OCI-LY7 (cell line): ENCODE data around the gene VWF. TPM values are rescaled to one million over a fixed set of nuclear protein-coding genes. Genes with fewer than 3 reads are reported as not detected.

ENCODE experiments used
- BruUV-seq: library from RNA; stranded (reverse); fragments of 400-500 nt; replicated peaks from 2 replicates; lab custom pipeline; 2021; lab: Mats Ljungman, UMichigan
- CTCF ChIA-PET: fragments of 300-600 bp; sonication (Branson Sonifier 250); formaldehyde crosslinking; loops from one replicate; lab custom pipeline; 2022; ENCODE audit warnings: antibody characterized with exemption; ENCODE audit not compliant: unreplicated experiment; lab: Charles Lee
- POLR2A ChIA-PET: fragments of 300-600 bp; sonication (Branson Sonifier 250); formaldehyde crosslinking; loops from one replicate; lab custom pipeline; 2022; ENCODE audit warnings: antibody characterized with exemption; lab: Charles Lee
- DNase-seq: peaks from one replicate; pipeline ENCODE4 v3.0.0-alpha.2; 2015; ENCODE audit warnings: low spot score
- H2AFZ ChIP-seq: fragments of 200-600 bp; sonication (generic), shearing (Covaris generic); 2 replicates; pipeline ENCODE4 v1.6.1; 2014; ENCODE audit warnings: mild to moderate bottlenecking, antibody characterized with exemption, low read length, moderate library complexity
- H3K27ac ChIP-seq: fragments of 200-600 bp; sonication (generic); 2 replicates; pipeline ENCODE4 v1.5.1; 2014; ENCODE audit warnings: mixed run types, low read depth, mild to moderate bottlenecking, moderate library complexity, low read length, inconsistent platforms; ENCODE audit not compliant: poor library complexity, severe bottlenecking
- H3K36me3 ChIP-seq: fragments of 200-600 bp; sonication (generic); 2 replicates; pipeline ENCODE4 v1.6.1; 2014; ENCODE audit warnings: mild to moderate bottlenecking, antibody characterized with exemption, low read length, moderate library complexity, mixed read lengths; ENCODE audit not compliant: insufficient read depth
- H3K4me1 ChIP-seq: fragments of 200-600 bp; sonication (generic); 2 replicates; pipeline ENCODE4 v1.5.1; 2014; ENCODE audit warnings: mild to moderate bottlenecking, low read length; ENCODE audit not compliant: insufficient read depth, poor library complexity, severe bottlenecking
- H3K4me2 ChIP-seq: fragments of 200-600 bp; sonication (generic); 2 replicates; pipeline ENCODE4 v1.6.1; 2014; ENCODE audit warnings: mild to moderate bottlenecking, low read length
- H3K4me3 ChIP-seq: fragments of 200-600 bp; sonication (generic); 2 replicates; pipeline ENCODE4 v1.5.1; 2014; ENCODE audit warnings: mild to moderate bottlenecking, low read depth, low read length; ENCODE audit not compliant: poor library complexity, severe bottlenecking
- H3K79me2 ChIP-seq: fragments of 200-600 bp; sonication (generic); 2 replicates; pipeline ENCODE4 v1.6.1; 2016; ENCODE audit warnings: low read depth, mild to moderate bottlenecking, low read length, moderate library complexity, mixed read lengths; ENCODE audit not compliant: insufficient read depth
- H3K9me2 ChIP-seq: fragments of 200-600 bp; sonication (generic); 2 replicates; pipeline ENCODE4 v1.6.1; 2016; ENCODE audit warnings: mild to moderate bottlenecking, low read length, mixed read lengths; ENCODE audit not compliant: insufficient read depth
- H3K9me3 ChIP-seq: fragments of 200-600 bp; sonication (generic); 2 replicates; pipeline ENCODE4 v1.6.1; 2014; ENCODE audit warnings: mild to moderate bottlenecking, mixed run types, low read length, mixed read lengths
- H4K20me1 ChIP-seq: fragments of 200-600 bp; sonication (generic); 2 replicates; pipeline ENCODE4 v1.6.1; 2014; ENCODE audit warnings: mild to moderate bottlenecking, antibody characterized with exemption, low read length, moderate library complexity, mixed read lengths; ENCODE audit not compliant: insufficient read depth
- EZH2phosphoT487 ChIP-seq: fragments of 200-600 bp; sonication (generic); IDR thresholded peaks from 2 replicates; pipeline ENCODE4 v1.6.1; 2018; ENCODE audit warnings: low read depth, borderline replicate concordance, mild to moderate bottlenecking, mixed run types, antibody characterized with exemption, low read length, moderate library complexity, mixed read lengths
- intact Hi-C: fragments of 100-400 bp; cut with micrococcal nuclease; formaldehyde crosslinking; loops from one replicate; pipeline ENCODE4 v1.10.0; 2022; ENCODE audit not compliant: unreplicated experiment
- total RNA-seq, 2 experiments: library from RNA; depleted of rRNA in 1 of 2; stranded (reverse); fragments of >200 nt in 1 of 2; shearing (Covaris generic) in 1 of 2; gene quantifications; 2 replicates each; pipeline ENCODE4 v1.2.3, GENCODE V29; 2014 to 2022
- TF ChIP-seq, protein P1 (sequence below): fragments of 200-600 bp; sonication (generic); conservative IDR thresholded peaks from 2 replicates; pipeline ENCODE4 v1.5.1; 2014; ENCODE audit warnings: mild to moderate bottlenecking, antibody characterized with exemption, low read length, moderate library complexity, mixed read lengths

The VWF gene
- total RNA-seq, 2 experiments from 2014 or later = 0.32 TPM; not detected in 1

DNA sequence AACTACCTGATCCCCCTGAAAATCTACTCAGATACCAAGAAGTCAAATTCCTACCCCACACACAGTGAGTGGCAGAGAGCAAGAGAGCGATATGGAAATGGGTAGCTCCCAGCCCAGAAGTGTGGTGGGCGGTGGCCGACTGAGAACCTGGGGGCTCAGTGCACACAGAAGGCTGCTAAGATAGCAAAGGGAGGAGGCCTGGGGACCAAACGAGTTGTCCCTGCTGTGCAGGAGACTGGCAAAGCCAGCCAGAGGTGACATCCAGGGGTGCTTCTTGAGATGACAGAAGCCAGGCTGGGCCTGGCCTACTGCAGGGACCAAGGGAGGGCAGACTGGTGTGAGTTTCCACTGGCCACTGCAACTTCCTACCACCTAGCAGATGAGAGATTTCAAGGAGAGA is 52.9 kb downstream of the VWF start:
- ChIA-PET POLR2A (interaction anchor here (0.5 kb wide), 1 partner anchor 64 kb away, joined by 5 read pairs; no protein-coding TSS in a partner anchor), CTCF (no interaction called here)
- intact Hi-C loops = no loop called here
- DNase-seq = no peak
- Histone ChIP-seq H3K4me1 (no peaks in the 10 kb centered on the region), H3K4me2 (no peak overlapping the region), H3K9me2 (no peaks in the 10 kb centered on the region), H2AFZ (no peak overlapping the region), H3K4me3 (no peak overlapping the region), H3K36me3 (no peaks in the 10 kb centered on the region), H4K20me1 (no peaks in the 10 kb centered on the region), H3K9me3 (no peaks in the 10 kb centered on the region), H3K79me2 (no peaks in the 10 kb centered on the region), H3K27ac (no peak overlapping the region)
- TF ChIP-seq, protein P1, sequence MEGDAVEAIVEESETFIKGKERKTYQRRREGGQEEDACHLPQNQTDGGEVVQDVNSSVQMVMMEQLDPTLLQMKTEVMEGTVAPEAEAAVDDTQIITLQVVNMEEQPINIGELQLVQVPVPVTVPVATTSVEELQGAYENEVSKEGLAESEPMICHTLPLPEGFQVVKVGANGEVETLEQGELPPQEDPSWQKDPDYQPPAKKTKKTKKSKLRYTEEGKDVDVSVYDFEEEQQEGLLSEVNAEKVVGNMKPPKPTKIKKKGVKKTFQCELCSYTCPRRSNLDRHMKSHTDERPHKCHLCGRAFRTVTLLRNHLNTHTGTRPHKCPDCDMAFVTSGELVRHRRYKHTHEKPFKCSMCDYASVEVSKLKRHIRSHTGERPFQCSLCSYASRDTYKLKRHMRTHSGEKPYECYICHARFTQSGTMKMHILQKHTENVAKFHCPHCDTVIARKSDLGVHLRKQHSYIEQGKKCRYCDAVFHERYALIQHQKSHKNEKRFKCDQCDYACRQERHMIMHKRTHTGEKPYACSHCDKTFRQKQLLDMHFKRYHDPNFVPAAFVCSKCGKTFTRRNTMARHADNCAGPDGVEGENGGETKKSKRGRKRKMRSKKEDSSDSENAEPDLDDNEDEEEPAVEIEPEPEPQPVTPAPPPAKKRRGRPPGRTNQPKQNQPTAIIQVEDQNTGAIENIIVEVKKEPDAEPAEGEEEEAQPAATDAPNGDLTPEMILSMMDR = no peak
- no peak for TF ChIP-seq EZH2phosphoT487
- no TSS peak for BruUV-seq

- intact Hi-C loops = no loop called here
Measured at GRCh38 chr12:6070472-6071257, 53.8 kb downstream of the VWF start.

More at GRCh38 chr12:6070472-6071257, 53.8 kb downstream of the VWF start:
- Histone ChIP-seq H3K4me1 (no peaks in the 10 kb centered on the region), H3K36me3 (no peaks in the 10 kb centered on the region), H3K79me2 (no peaks in the 10 kb centered on the region), H3K4me3 (no peak overlapping the region), H4K20me1 (no peaks in the 10 kb centered on the region), H3K9me3 (no peaks in the 10 kb centered on the region), H3K27ac (no peak overlapping the region), H3K9me2 (no peaks in the 10 kb centered on the region), H2AFZ (no peak overlapping the region), H3K4me2 (no peak overlapping the region)
- no peak for DNase-seq
- BruUV-seq = no TSS peak
- POLR2A ChIA-PET = interaction anchor here (1.5 kb wide), 1 partner anchor 11 kb away, joined by 3 read pairs; no protein-coding TSS in a partner anchor
- CTCF ChIA-PET = interaction anchor here (0.5 kb wide), 1 partner anchor 126 kb away, joined by 8 read pairs; no protein-coding TSS in a partner anchor
- TF ChIP-seq, protein P1 = no peak
- TF ChIP-seq EZH2phosphoT487 = no peak
